ENCODE results near the gene CD247.

Gene CD247

GRCh38 chr1:167479331-167479979 is 38.9 kb downstream of the CD247 start:
- no peak for DNase-seq (ENCODE audit: low read depth)
- no peak for TF ChIP-seq CTCF (conservative IDR thresholded peaks at IDR 0.05; ENCODE audit: low read length)
- no peak overlapping the region for H3K4me3 ChIP-seq (ENCODE audit: low read length)

- H3K4me3 ChIP-seq (ENCODE audit: low read length): no peak overlapping the region
- no peak for TF ChIP-seq CTCF (conservative IDR thresholded peaks at IDR 0.05; ENCODE audit: low read length)
- DNase-seq (ENCODE audit: low read depth): no peak
Measured at GRCh38 chr1:167477986-167478385, 40.3 kb downstream of the CD247 start.

- DNase-seq (ENCODE audit: low read depth): no peak
- H3K4me3 ChIP-seq (ENCODE audit: low read length): no peak overlapping the region
- TF ChIP-seq CTCF (conservative IDR thresholded peaks at IDR 0.05; ENCODE audit: low read length): no peak
Measured at GRCh38 chr1:167476061-167476460, 42.3 kb downstream of the CD247 start.

- no peak overlapping the region for H3K4me3 ChIP-seq (ENCODE audit: low read length)
- DNase-seq (ENCODE audit: low read depth): no peak
- no peak for TF ChIP-seq CTCF (conservative IDR thresholded peaks at IDR 0.05; ENCODE audit: low read length)
Measured at GRCh38 chr1:167474191-167474641, 44.1 kb downstream of the CD247 start.

- DNase-seq (ENCODE audit: low read depth): no peak
- no peak for TF ChIP-seq CTCF (conservative IDR thresholded peaks at IDR 0.05; ENCODE audit: low read length)
- no peak overlapping the region for H3K4me3 ChIP-seq (ENCODE audit: low read length)
Measured at GRCh38 chr1:167473761-167474160, 44.6 kb downstream of the CD247 start.

- H3K4me3 ChIP-seq (ENCODE audit: low read length): no peak overlapping the region
- TF ChIP-seq CTCF (conservative IDR thresholded peaks at IDR 0.05; ENCODE audit: low read length): no peak
- no peak for DNase-seq (ENCODE audit: low read depth)
Measured at GRCh38 chr1:167472752-167473521, 45.4 kb downstream of the CD247 start.

GRCh38 chr1:167471568-167471967 is 46.8 kb downstream of the CD247 start:
- DNase-seq (ENCODE audit: low read depth): no peak
- no peak overlapping the region for H3K4me3 ChIP-seq (ENCODE audit: low read length)
- TF ChIP-seq CTCF (conservative IDR thresholded peaks at IDR 0.05; ENCODE audit: low read length): no peak

Data from AG10803 (cell line).